H9 (cell line): ENCODE measurements around the gene NUFIP2. TPM values are rescaled to one million over a fixed set of nuclear protein-coding genes. Genes with fewer than 3 reads are reported as not detected.
A peak's percentile ranks its signal among the peaks of the same experiment; 100 is the strongest.

Experiments used
- DNase-seq: peaks from one replicate; pipeline ENCODE4 v3.0.0-alpha.2; 2017
- H2AFZ ChIP-seq: one replicate; pipeline ENCODE4 v1.6.1; 2013; ENCODE audit warnings: mild to moderate bottlenecking, low read length, control low read depth, moderate library complexity
- H2AK5ac ChIP-seq: 2 replicates; pipeline ENCODE4 v1.6.1; 2013; ENCODE audit warnings: low read length, control low read depth, mixed read lengths; ENCODE audit not compliant: insufficient read length
- H2BK120ac ChIP-seq: one replicate; pipeline ENCODE4 v1.6.1; 2013; ENCODE audit warnings: low read depth, mild to moderate bottlenecking, low read length, control low read depth, inconsistent platforms; ENCODE audit not compliant: poor library complexity, severe bottlenecking
- H2BK12ac ChIP-seq: 2 replicates; pipeline ENCODE4 v1.6.1; 2013; ENCODE audit warnings: low read length, control low read depth, mixed read lengths, low read depth; ENCODE audit not compliant: insufficient read length
- H2BK15ac ChIP-seq: 2 replicates; pipeline ENCODE4 v1.6.1; 2013; ENCODE audit warnings: low read depth, low read length, control low read depth
- H2BK20ac ChIP-seq: one replicate; pipeline ENCODE4 v1.6.1; 2013; ENCODE audit warnings: low read depth, mild to moderate bottlenecking, low read length, control low read depth, inconsistent platforms; ENCODE audit not compliant: poor library complexity, severe bottlenecking
- H2BK5ac ChIP-seq: 2 replicates; pipeline ENCODE4 v1.6.1; 2013; ENCODE audit warnings: low read length, control low read depth, mixed read lengths; ENCODE audit not compliant: insufficient read length
- H3K14ac ChIP-seq: 2 replicates; pipeline ENCODE4 v1.6.1; 2013; ENCODE audit warnings: low read length, control low read depth; ENCODE audit not compliant: insufficient read depth
- H3K18ac ChIP-seq: 2 replicates; pipeline ENCODE4 v1.6.1; 2013; ENCODE audit warnings: low read depth, mild to moderate bottlenecking, mixed read lengths, low read length, control low read depth; ENCODE audit not compliant: insufficient read length
- H3K23ac ChIP-seq: 2 replicates; pipeline ENCODE4 v1.6.1; 2013; ENCODE audit warnings: low read length, control low read depth, mixed read lengths, low read depth; ENCODE audit not compliant: insufficient read length
- H3K23me2 ChIP-seq: 2 replicates; pipeline ENCODE4 v1.6.1; 2013; ENCODE audit warnings: low read depth, mild to moderate bottlenecking, mixed read lengths, low read length, control low read depth; ENCODE audit not compliant: insufficient read length, poor library complexity, severe bottlenecking
- H3K27ac ChIP-seq: 2 replicates; pipeline ENCODE4 v1.5.1; 2013; ENCODE audit warnings: low read length, control low read depth, mixed read lengths, low read depth; ENCODE audit not compliant: insufficient read length
- H3K27me3 ChIP-seq: 2 replicates; pipeline ENCODE4 v1.6.1; 2013; ENCODE audit warnings: low read length, control low read depth, inconsistent platforms; ENCODE audit not compliant: insufficient read depth
- H3K4ac ChIP-seq: 2 replicates; pipeline ENCODE4 v1.6.1; 2013; ENCODE audit warnings: low read depth, mild to moderate bottlenecking, control low read depth, inconsistent platforms, low read length, moderate library complexity
- H3K4me1 ChIP-seq: 2 replicates; pipeline ENCODE4 v1.6.1; 2013; ENCODE audit warnings: low read length, control low read depth, inconsistent platforms; ENCODE audit not compliant: insufficient read depth
- H3K4me2 ChIP-seq: 2 replicates; pipeline ENCODE4 v1.6.1; 2013; ENCODE audit warnings: low read length, control low read depth, mixed read lengths; ENCODE audit not compliant: insufficient read length, insufficient read depth
- H3K56ac ChIP-seq: 2 replicates; pipeline ENCODE4 v1.6.1; 2013; ENCODE audit warnings: low read depth, mild to moderate bottlenecking, mixed read lengths, low read length, control low read depth; ENCODE audit not compliant: insufficient read length
- H3K79me1 ChIP-seq: 2 replicates; pipeline ENCODE4 v1.6.1; 2013; ENCODE audit warnings: low read depth, mild to moderate bottlenecking, moderate library complexity, low read length, control low read depth, inconsistent platforms; ENCODE audit not compliant: insufficient read depth, poor library complexity, severe bottlenecking
- H3K79me2 ChIP-seq: 2 replicates; pipeline ENCODE4 v1.6.1; 2013; ENCODE audit warnings: low read length, control low read depth, inconsistent platforms; ENCODE audit not compliant: insufficient read depth
- H3K9ac ChIP-seq: 2 replicates; pipeline ENCODE4 v1.6.1; 2013; ENCODE audit warnings: low read length, control low read depth, mixed read lengths; ENCODE audit not compliant: insufficient read length; ENCODE audit errors: extremely low read depth
- H3K9me3 ChIP-seq: one replicate; pipeline ENCODE4 v1.6.1; 2013; ENCODE audit warnings: low read depth, low read length, inconsistent platforms; ENCODE audit not compliant: control insufficient read depth
- H3T11ph ChIP-seq: one replicate; pipeline ENCODE4 v1.6.1; 2013; ENCODE audit warnings: mild to moderate bottlenecking, low read length, control low read depth, inconsistent platforms
- H4K20me1 ChIP-seq: one replicate; pipeline ENCODE4 v1.6.1; 2013; ENCODE audit not compliant: control insufficient read depth, insufficient read length, insufficient read depth
- H4K5ac ChIP-seq: 2 replicates; pipeline ENCODE4 v1.6.1; 2013; ENCODE audit warnings: low read depth, mild to moderate bottlenecking, mixed read lengths, low read length, control low read depth; ENCODE audit not compliant: insufficient read length
- H4K8ac ChIP-seq: replicated peaks from 2 replicates; pipeline ENCODE4 v1.6.1; 2013; ENCODE audit warnings: low read length, control low read depth, mixed read lengths, low read depth; ENCODE audit not compliant: insufficient read length
- H4K91ac ChIP-seq: 2 replicates; pipeline ENCODE4 v1.6.1; 2013; ENCODE audit warnings: low read depth, mild to moderate bottlenecking, moderate library complexity, mixed read lengths, low read length, control low read depth; ENCODE audit not compliant: insufficient read length
- H3K27ac Mint-ChIP-seq, 3 experiments: 2 replicates in 2 of 3; 3 replicates in 1 of 3; pipeline ENCODE4 v1.8.0; 2020 to 2021; ENCODE audit warnings: mixed read lengths in 3 of 3, mild to moderate bottlenecking in 1 of 3, moderate library complexity in 1 of 3
- H3K27me3 Mint-ChIP-seq: 2 replicates; pipeline ENCODE4 v1.8.0; 2021; ENCODE audit warnings: low read depth, mild to moderate bottlenecking, moderate library complexity, mixed read lengths
- H3K36me3 Mint-ChIP-seq, 3 experiments: 2 replicates in 2 of 3; 3 replicates in 1 of 3; pipeline ENCODE4 v1.8.0; 2020 to 2021; ENCODE audit warnings: low read depth in 3 of 3, mixed read lengths in 3 of 3; ENCODE audit not compliant: insufficient read depth in 1 of 3
- H3K4me1 Mint-ChIP-seq, 2 experiments: 2 replicates each; pipeline ENCODE4 v1.8.0; 2020; ENCODE audit warnings: mixed read lengths in 2 of 2
- H3K4me3 Mint-ChIP-seq, 2 experiments: 2 replicates in 1 of 2; 3 replicates in 1 of 2; pipeline ENCODE4 v1.8.0; 2020 to 2021; ENCODE audit warnings: mild to moderate bottlenecking in 2 of 2, mixed read lengths in 2 of 2, moderate library complexity in 1 of 2
- H3K9me3 Mint-ChIP-seq, 2 experiments: 2 replicates in 1 of 2; 3 replicates in 1 of 2; pipeline ENCODE4 v1.8.0; 2020; ENCODE audit warnings: mild to moderate bottlenecking in 2 of 2, mixed read lengths in 2 of 2, moderate library complexity in 1 of 2
- CTCF ChIP-seq: fragments of 200-600 bp; sonication (generic); conservative IDR thresholded peaks from 3 replicates; pipeline ENCODE4 v1.8.0; 2021; ENCODE audit warnings: antibody characterized with exemption, mild to moderate bottlenecking
- WGBS: extraction: QIAGEN DNeasy Blood & Tissue Kit; methylation state at CpG from one replicate; pipeline ENCODE4 v1.1.7; 2013; ENCODE audit warnings: missing lambda C conversion rate, low lambda C conversion rate, mixed read lengths; ENCODE audit not compliant: insufficient read length; ENCODE audit errors: extremely low coverage; 5-methylcytosine and 5-hydroxymethylcytosine counted together
- total RNA-seq: library from RNA; stranded (reverse); gene quantifications from 2 replicates; pipeline ENCODE4 v1.2.1, GENCODE V29; 2021

NUFIP2 gene
- total RNA-seq, 1 experiment from 2014 or later, result 97.9 TPM

- Histone ChIP-seq H3K23ac (no peak overlapping the region), H2BK12ac (no peak overlapping the region), H4K5ac (no peak overlapping the region), H3K27ac (peak overlapping the region; percentile 34), H3T11ph (no peak overlapping the region), H4K20me1 (no peaks in the 10 kb centered on the region), H2BK5ac (no peak overlapping the region), H3K18ac (no peak overlapping the region), H2AFZ (no peak overlapping the region), H3K79me2 (peaks cover 31% of the 10 kb centered on the region), H3K23me2 (no peaks in the 10 kb centered on the region), H3K56ac (no peak overlapping the region), H3K14ac (no peak overlapping the region), H3K27me3 (no peaks in the 10 kb centered on the region), H3K4ac (no peak overlapping the region), H3K9ac (peak overlapping the region; percentile 78), H2BK20ac (no peak overlapping the region), H2BK15ac (no peak overlapping the region), H3K4me1 (no peaks in the 10 kb centered on the region; the same call in 1 of the 2 replicates), H3K79me1 (no peaks in the 10 kb centered on the region), H2AK5ac (no peak overlapping the region), H3K9me3 (no peaks in the 10 kb centered on the region), H4K91ac (no peak overlapping the region), H4K8ac (no peak overlapping the region), H2BK120ac (no peak overlapping the region), H3K4me2 (peak overlapping the region; percentile 44)
- Mint-ChIP-seq H3K4me1 (peaks cover 19 to 30% of the 10 kb centered on the region in 2 experiments), H3K27ac (peak overlapping the region; percentile 99 to 100 (median 99)), H3K27me3 (0 out of 2 replicates have a peak, but pooled peaks cover 3% of the 10 kb centered on the region), H3K4me3 (peak overlapping the region; percentile 100), H3K36me3 (peaks cover 19 to 29% (median 28%) of the 10 kb centered on the region in 3 experiments), H3K9me3 (peaks cover 2 to 4% of the 10 kb centered on the region in 2 experiments; a peak in 4 of 5 replicates)
- TF ChIP-seq CTCF, result no peak
- no peak for DNase-seq
- WGBS, result no CpG with 5 or more reads among the region's 2 CpGs
Measured at GRCh38 chr17:29294580-29294900, 592 bp upstream of the NUFIP2 start.
